HEK293T (cell line): ENCODE measurements around the gene SCN9A.

ENCODE experiments used
- ARNT ChIP-seq: fragments of 450-650 bp; IDR thresholded peaks from 2 replicates; pipeline ENCODE4 v1.6.1; 2017; ENCODE audit warnings: mild to moderate bottlenecking
- BHLHE40 ChIP-seq: fragments of 450-650 bp; IDR thresholded peaks from 2 replicates; pipeline ENCODE4 v1.6.1; 2016; ENCODE audit warnings: mild to moderate bottlenecking, moderate library complexity, borderline replicate concordance
- FOXK2 ChIP-seq: fragments of 450-650 bp; IDR thresholded peaks from 2 replicates; pipeline ENCODE4 v1.6.1; 2016; ENCODE audit warnings: mild to moderate bottlenecking
- FOXM1 ChIP-seq: fragments of 450-650 bp; IDR thresholded peaks from 2 replicates; pipeline ENCODE4 v1.6.1; 2017; ENCODE audit warnings: mild to moderate bottlenecking, borderline replicate concordance
- HDGF ChIP-seq: fragments of 450-650 bp; IDR thresholded peaks from 2 replicates; pipeline ENCODE4 v1.6.1; 2017; ENCODE audit warnings: antibody characterized with exemption, borderline replicate concordance
- NFRKB ChIP-seq: fragments of 450-650 bp; IDR thresholded peaks from 2 replicates; pipeline ENCODE4 v1.6.1; 2016; ENCODE audit warnings: mild to moderate bottlenecking, moderate library complexity
- SP1 ChIP-seq: fragments of 450-650 bp; IDR thresholded peaks from 2 replicates; pipeline ENCODE4 v1.6.1; 2017
- TARDBP ChIP-seq: fragments of 450-650 bp; IDR thresholded peaks from 2 replicates; pipeline ENCODE4 v1.6.1; 2016
- TF ChIP-seq, protein P1 (sequence below): fragments of 450-650 bp; IDR thresholded peaks from 2 replicates; pipeline ENCODE4 v1.6.1; 2016

DNA sequence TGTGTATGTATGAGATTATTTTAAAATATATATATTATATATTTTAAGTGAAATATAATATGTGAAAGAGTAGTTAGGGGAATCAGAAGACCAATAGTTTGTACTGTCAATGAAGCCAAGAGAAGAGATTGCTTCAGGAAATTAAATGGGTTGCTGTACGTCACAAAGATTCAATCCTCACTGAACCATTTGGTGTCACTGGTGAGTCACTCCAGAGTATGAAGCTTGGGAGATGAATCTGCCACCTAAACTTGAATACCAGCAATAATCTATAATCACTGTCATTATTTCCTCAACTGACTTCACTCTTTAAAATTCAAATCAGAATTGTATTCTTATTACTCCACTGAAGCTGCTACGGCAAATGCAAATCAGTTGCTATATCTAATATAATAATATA, 41.9 kb upstream of the SCN9A start:
- no peak for TF ChIP-seq NFRKB
- TF ChIP-seq ARNT = no peak
- TF ChIP-seq FOXM1 = no peak
- TF ChIP-seq HDGF = no peak
- TF ChIP-seq SP1 = no peak
- TF ChIP-seq TARDBP = no peak
- no peak for TF ChIP-seq FOXK2
- TF ChIP-seq, protein P1, sequence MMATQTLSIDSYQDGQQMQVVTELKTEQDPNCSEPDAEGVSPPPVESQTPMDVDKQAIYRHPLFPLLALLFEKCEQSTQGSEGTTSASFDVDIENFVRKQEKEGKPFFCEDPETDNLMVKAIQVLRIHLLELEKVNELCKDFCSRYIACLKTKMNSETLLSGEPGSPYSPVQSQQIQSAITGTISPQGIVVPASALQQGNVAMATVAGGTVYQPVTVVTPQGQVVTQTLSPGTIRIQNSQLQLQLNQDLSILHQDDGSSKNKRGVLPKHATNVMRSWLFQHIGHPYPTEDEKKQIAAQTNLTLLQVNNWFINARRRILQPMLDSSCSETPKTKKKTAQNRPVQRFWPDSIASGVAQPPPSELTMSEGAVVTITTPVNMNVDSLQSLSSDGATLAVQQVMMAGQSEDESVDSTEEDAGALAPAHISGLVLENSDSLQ = no peak
- TF ChIP-seq BHLHE40 = no peak
